GM19023 (cell line): ENCODE results near the gene CFAP410.
"Not testable (repeated sequence)": the region's sequence is repeated elsewhere in the genome, so short reads cannot be mapped to it uniquely, and the experiment has no call there.

Experiments
- ATAC-seq: cut with Tn5 transposase; IDR thresholded peaks from one replicate; pipeline ENCODE4 v1.9.1; 2021; ENCODE audit warnings: mild to moderate bottlenecking, moderate library complexity; ENCODE audit not compliant: unreplicated experiment

CFAP410 gene

GRCh38 chr21:44370027-44370735, 31.0 kb upstream of the CFAP410 start:
- ATAC-seq = no peak

- no peak for ATAC-seq
Observed at GRCh38 chr21:44368711-44369446, 29.7 kb upstream of the CFAP410 start.

- no peak for ATAC-seq
Observed at GRCh38 chr21:44366586-44367211, 27.5 kb upstream of the CFAP410 start.

- no peak for ATAC-seq
Observed at GRCh38 chr21:44365967-44366585, 26.9 kb upstream of the CFAP410 start.

GRCh38 chr21:44365251-44365966, 26.2 kb upstream of the CFAP410 start:
- ATAC-seq = no peak

- no peak for ATAC-seq
Observed at GRCh38 chr21:44364151-44365053, 25.2 kb upstream of the CFAP410 start.

- ATAC-seq = no peak
Observed at GRCh38 chr21:44363278-44363677, 24.1 kb upstream of the CFAP410 start.

- ATAC-seq = not testable (repeated sequence)
Observed at GRCh38 chr21:44361903-44362302, 22.7 kb upstream of the CFAP410 start.

- no peak for ATAC-seq
Observed at GRCh38 chr21:44360159-44360558, 21.0 kb upstream of the CFAP410 start.

- ATAC-seq = no peak
Observed at GRCh38 chr21:44359396-44359795, 20.2 kb upstream of the CFAP410 start.

GRCh38 chr21:44357064-44357837, 18.1 kb upstream of the CFAP410 start:
- ATAC-seq = no peak

- ATAC-seq = no peak
Observed at GRCh38 chr21:44356636-44357035, 17.4 kb upstream of the CFAP410 start.

GRCh38 chr21:44356160-44356559, 17.0 kb upstream of the CFAP410 start:
- no peak for ATAC-seq

- ATAC-seq = no peak
Observed at GRCh38 chr21:44354775-44355771, 15.9 kb upstream of the CFAP410 start.

GRCh38 chr21:44354001-44354405, 14.8 kb upstream of the CFAP410 start:
- ATAC-seq = no peak

GRCh38 chr21:44353191-44353970, 14.2 kb upstream of the CFAP410 start, which contains the start of gene TRPM2:
Gene TRPM2, plus strand, starts transcription at chr21:44353621. Its CDS starts 80 bp downstream, at chr21:44353701.
- ATAC-seq = no peak

GRCh38 chr21:44352253-44352860, 13.2 kb upstream of the CFAP410 start:
- no peak for ATAC-seq
